ENCODE data around the gene CHMP1B. TPM values are rescaled to one million over a fixed set of nuclear protein-coding genes. Genes with fewer than 3 reads are reported as not detected.

CHMP1B gene
- total and polyA plus RNA-seq, 9 donors = 21.8 to 58.0 (median 32.8) TPM

DNA sequence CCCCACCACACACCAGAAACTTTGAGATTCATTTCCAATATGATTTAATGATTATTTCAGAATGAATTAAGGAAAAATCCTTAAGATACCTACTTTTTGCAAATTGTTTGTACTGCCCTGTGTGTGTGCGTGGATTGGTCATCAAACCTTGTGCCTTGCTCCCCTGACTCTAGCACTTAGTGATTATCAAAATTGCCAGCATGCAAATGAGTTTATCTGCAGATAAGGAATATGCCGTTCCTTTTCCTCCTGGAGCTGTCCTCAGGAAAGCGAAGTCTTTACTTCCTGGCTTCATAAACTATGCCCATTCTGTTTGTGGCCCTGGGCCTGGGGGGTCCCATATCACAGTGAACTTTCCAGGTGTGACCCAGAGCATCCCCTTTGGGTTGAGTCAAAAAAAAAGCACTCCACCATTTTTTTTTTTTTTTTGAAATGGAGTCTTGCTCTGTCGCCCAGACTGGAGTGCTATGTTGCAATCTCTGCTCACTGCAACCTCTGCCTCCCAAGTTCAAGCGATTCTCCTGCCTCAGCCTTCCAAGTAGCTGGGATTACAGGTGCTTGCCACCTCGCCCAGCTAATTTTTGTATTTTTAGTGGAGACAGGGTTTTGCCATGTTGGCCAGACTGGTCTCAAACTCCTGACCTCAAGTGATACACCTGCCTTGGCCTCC lies 11.4 kb downstream of the CHMP1B start:
- Histone ChIP-seq H3K9me3 (no peaks in the 10 kb centered on the region), H3K36me3 (no peaks in the 10 kb centered on the region), H3K4me3 (no peak overlapping the region), H3K27ac (no peak overlapping the region), H3K27me3 (no peaks in the 10 kb centered on the region), H3K4me1 (ENCODE audit: insufficient read depth) (no peaks in the 10 kb centered on the region)
- DNase-seq = no peak
- intact Hi-C loops (cut with DNase I) = no loop called here
- TF ChIP-seq EP300 (IDR thresholded peaks at IDR 0.05) (no peak), POLR2A (IDR thresholded peaks at IDR 0.05) (no peak)
- TF ChIP-seq, protein P1, sequence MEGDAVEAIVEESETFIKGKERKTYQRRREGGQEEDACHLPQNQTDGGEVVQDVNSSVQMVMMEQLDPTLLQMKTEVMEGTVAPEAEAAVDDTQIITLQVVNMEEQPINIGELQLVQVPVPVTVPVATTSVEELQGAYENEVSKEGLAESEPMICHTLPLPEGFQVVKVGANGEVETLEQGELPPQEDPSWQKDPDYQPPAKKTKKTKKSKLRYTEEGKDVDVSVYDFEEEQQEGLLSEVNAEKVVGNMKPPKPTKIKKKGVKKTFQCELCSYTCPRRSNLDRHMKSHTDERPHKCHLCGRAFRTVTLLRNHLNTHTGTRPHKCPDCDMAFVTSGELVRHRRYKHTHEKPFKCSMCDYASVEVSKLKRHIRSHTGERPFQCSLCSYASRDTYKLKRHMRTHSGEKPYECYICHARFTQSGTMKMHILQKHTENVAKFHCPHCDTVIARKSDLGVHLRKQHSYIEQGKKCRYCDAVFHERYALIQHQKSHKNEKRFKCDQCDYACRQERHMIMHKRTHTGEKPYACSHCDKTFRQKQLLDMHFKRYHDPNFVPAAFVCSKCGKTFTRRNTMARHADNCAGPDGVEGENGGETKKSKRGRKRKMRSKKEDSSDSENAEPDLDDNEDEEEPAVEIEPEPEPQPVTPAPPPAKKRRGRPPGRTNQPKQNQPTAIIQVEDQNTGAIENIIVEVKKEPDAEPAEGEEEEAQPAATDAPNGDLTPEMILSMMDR (IDR thresholded peaks at IDR 0.05) = no peak
- 71 to 74% (median 72%) methylated on average over 6 of the region's 6 CpGs for WGBS, 3 donors

DNA sequence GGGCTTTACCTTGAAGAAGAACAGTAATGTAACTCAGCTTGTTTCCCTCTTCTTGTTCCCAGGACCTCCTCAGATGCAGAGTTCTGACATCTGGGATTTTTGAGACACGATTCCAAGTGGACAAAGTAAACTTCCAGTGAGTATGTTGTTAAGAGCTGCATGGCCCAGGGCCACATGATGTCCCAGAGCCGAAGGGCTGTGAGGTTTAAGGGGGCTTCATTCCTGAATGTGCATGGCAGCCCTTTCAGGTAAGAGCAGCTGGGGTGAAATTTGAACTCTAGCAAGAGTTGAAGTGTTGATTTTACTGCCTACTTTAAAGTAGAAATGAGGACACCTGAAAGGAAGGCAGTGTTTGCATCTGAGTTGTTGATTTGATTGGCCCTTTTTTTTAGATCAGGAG lies 13.3 kb downstream of the CHMP1B start:
- Histone ChIP-seq H3K4me1 (ENCODE audit: insufficient read depth) (no peaks in the 10 kb centered on the region), H3K9me3 (no peaks in the 10 kb centered on the region), H3K27ac (no peak overlapping the region), H3K4me3 (no peak overlapping the region), H3K36me3 (no peaks in the 10 kb centered on the region), H3K27me3 (no peaks in the 10 kb centered on the region)
- intact Hi-C loops (cut with DNase I) = no loop called here
- WGBS, 3 donors = 75 to 92% (median 83%) methylated on average over 2 of the region's 2 CpGs
- TF ChIP-seq POLR2A (IDR thresholded peaks at IDR 0.05) (no peak), EP300 (IDR thresholded peaks at IDR 0.05) (no peak)
- TF ChIP-seq, protein P1 (IDR thresholded peaks at IDR 0.05) = no peak
- DNase-seq = no peak

DNA sequence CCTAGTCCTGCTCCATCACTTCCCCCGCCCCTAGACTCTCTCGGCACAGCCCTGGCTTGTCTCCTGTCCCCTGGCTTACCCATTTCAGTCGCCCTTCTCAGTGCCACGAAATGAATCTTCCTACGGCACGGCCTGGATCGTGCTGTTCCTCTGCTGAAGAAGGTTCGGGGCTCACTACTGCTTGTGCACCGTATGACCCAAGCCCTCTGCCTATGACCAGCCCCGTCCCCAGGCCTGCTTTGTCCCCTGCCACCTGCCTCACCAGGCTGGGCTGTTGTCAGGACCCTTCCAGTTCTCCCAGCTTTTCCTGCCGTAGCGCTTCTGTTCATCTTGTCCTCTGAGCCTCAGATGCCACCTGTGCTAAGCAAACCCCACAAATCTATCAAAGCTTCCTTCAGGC lies 13.9 kb downstream of the CHMP1B start:
- DNase-seq = no peak
- no peak overlapping the region for H3K27ac ChIP-seq
- H3K36me3 ChIP-seq = no peaks in the 10 kb centered on the region
- H3K4me3 ChIP-seq = no peak overlapping the region
- WGBS, 3 donors = 90 to 93% (median 90%) methylated on average over 11 to 12 of the region's 12 CpGs
- no peaks in the 10 kb centered on the region for H3K27me3 ChIP-seq
- H3K4me1 ChIP-seq (ENCODE audit: insufficient read depth) = no peaks in the 10 kb centered on the region
- H3K9me3 ChIP-seq = no peaks in the 10 kb centered on the region
- intact Hi-C loops (cut with DNase I) = no loop called here
- TF ChIP-seq, protein P1 (IDR thresholded peaks at IDR 0.05) = no peak
- TF ChIP-seq POLR2A (IDR thresholded peaks at IDR 0.05) = no peak
- no peak for TF ChIP-seq EP300 (IDR thresholded peaks at IDR 0.05)

- no peak for DNase-seq
- Histone ChIP-seq H3K36me3 (no peaks in the 10 kb centered on the region), H3K4me3 (no peak overlapping the region), H3K9me3 (no peaks in the 10 kb centered on the region), H3K27me3 (no peaks in the 10 kb centered on the region), H3K4me1 (ENCODE audit: insufficient read depth) (no peaks in the 10 kb centered on the region), H3K27ac (no peak overlapping the region)
- 75 to 84% (median 78%) methylated on average over 10 of the region's 10 CpGs for whole genome bisulfite sequencing, 3 donors
- intact Hi-C loops (cut with DNase I) = no loop called here
- TF ChIP-seq, protein P1 (IDR thresholded peaks at IDR 0.05) = no peak
- TF ChIP-seq EP300 (IDR thresholded peaks at IDR 0.05) (no peak), POLR2A (IDR thresholded peaks at IDR 0.05) (no peak)
Observed at GRCh38 chr18:11866329-11866728, 15.1 kb downstream of the CHMP1B start.
